Measurements from ENCODE around the gene SUPT3H.

The SUPT3H gene

GRCh38 chr6:45255434-45255833 is 122.3 kb downstream of the SUPT3H start:
- H3K79me2 ChIP-seq (ENCODE audit: control insufficient read depth, insufficient read depth, low read length): no peaks in the 10 kb centered on the region
- H3K9ac ChIP-seq (ENCODE audit: low read length): no peak overlapping the region
- H3K36me3 ChIP-seq (ENCODE audit: control insufficient read depth, insufficient read depth, low read length): no peaks in the 10 kb centered on the region
- no peak overlapping the region for H3K18ac ChIP-seq (ENCODE audit: low read length)
- H3K4ac ChIP-seq (ENCODE audit: low read depth, low read length): no peak overlapping the region
- no peak overlapping the region for H3K23ac ChIP-seq (ENCODE audit: low read length)
- no peak overlapping the region for H2BK120ac ChIP-seq (ENCODE audit: low read depth, low read length)
- no peak overlapping the region for H4K8ac ChIP-seq (ENCODE audit: low read depth, low read length)
- H4K5ac ChIP-seq (ENCODE audit: low read length): no peak overlapping the region
- no peaks in the 10 kb centered on the region for H3K27me3 ChIP-seq (ENCODE audit: insufficient read depth, low read length, poor library complexity)
- no peak overlapping the region for H2AK5ac ChIP-seq (ENCODE audit: low read length)
- no peak for DNase-seq
- H2BK15ac ChIP-seq (replicated peaks; ENCODE audit: low read depth): no peak overlapping the region
- H3K56ac ChIP-seq (ENCODE audit: low read length): no peak overlapping the region
- H3K4me2 ChIP-seq (ENCODE audit: low read length): no peak overlapping the region
- no peaks in the 10 kb centered on the region for H3K79me1 ChIP-seq (ENCODE audit: low read length)
- no peak overlapping the region for H3K27ac ChIP-seq (ENCODE audit: low read depth, low read length)
- no peak overlapping the region for H3K4me3 ChIP-seq (ENCODE audit: low read length)
- no peaks in the 10 kb centered on the region for H3K4me1 ChIP-seq (ENCODE audit: control insufficient read depth, low read depth, low read length)
- no peak overlapping the region for H2BK5ac ChIP-seq (ENCODE audit: low read length)
- no CpG with 5 or more reads among the region's 4 CpGs for WGBS (ENCODE audit: extremely low coverage, insufficient coverage, low lambda C conversion rate)

GRCh38 chr6:45254253-45254652 is 123.5 kb downstream of the SUPT3H start:
- no peak overlapping the region for H3K27ac ChIP-seq (ENCODE audit: low read depth, low read length)
- H3K4me3 ChIP-seq (ENCODE audit: low read length): no peak overlapping the region
- no peak overlapping the region for H4K8ac ChIP-seq (ENCODE audit: low read depth, low read length)
- no peak overlapping the region for H3K56ac ChIP-seq (ENCODE audit: low read length)
- no peak overlapping the region for H3K4me2 ChIP-seq (ENCODE audit: low read length)
- no peak overlapping the region for H2BK120ac ChIP-seq (ENCODE audit: low read depth, low read length)
- no peak overlapping the region for H3K9ac ChIP-seq (ENCODE audit: low read length)
- H3K36me3 ChIP-seq (ENCODE audit: control insufficient read depth, insufficient read depth, low read length): no peaks in the 10 kb centered on the region
- H3K79me1 ChIP-seq (ENCODE audit: low read length): no peaks in the 10 kb centered on the region
- H3K4ac ChIP-seq (ENCODE audit: low read depth, low read length): no peak overlapping the region
- no peaks in the 10 kb centered on the region for H3K79me2 ChIP-seq (ENCODE audit: control insufficient read depth, insufficient read depth, low read length)
- H2BK15ac ChIP-seq (replicated peaks; ENCODE audit: low read depth): no peak overlapping the region
- no peak overlapping the region for H2BK5ac ChIP-seq (ENCODE audit: low read length)
- H4K5ac ChIP-seq (ENCODE audit: low read length): no peak overlapping the region
- no peak overlapping the region for H3K23ac ChIP-seq (ENCODE audit: low read length)
- H3K18ac ChIP-seq (ENCODE audit: low read length): no peak overlapping the region
- no CpG with 5 or more reads among the region's 1 CpG for WGBS (ENCODE audit: extremely low coverage, insufficient coverage, low lambda C conversion rate)
- H3K27me3 ChIP-seq (ENCODE audit: insufficient read depth, low read length, poor library complexity): no peaks in the 10 kb centered on the region
- no peak for DNase-seq
- H2AK5ac ChIP-seq (ENCODE audit: low read length): no peak overlapping the region
- no peaks in the 10 kb centered on the region for H3K4me1 ChIP-seq (ENCODE audit: control insufficient read depth, low read depth, low read length)

- Histone ChIP-seq H4K8ac (ENCODE audit: low read depth, low read length) (no peak overlapping the region), H2BK120ac (ENCODE audit: low read depth, low read length) (no peak overlapping the region), H3K79me1 (ENCODE audit: low read length) (no peaks in the 10 kb centered on the region), H3K18ac (ENCODE audit: low read length) (no peak overlapping the region), H3K4me2 (ENCODE audit: low read length) (no peak overlapping the region), H3K56ac (ENCODE audit: low read length) (no peak overlapping the region), H3K36me3 (ENCODE audit: control insufficient read depth, insufficient read depth, low read length) (no peaks in the 10 kb centered on the region), H2BK5ac (ENCODE audit: low read length) (no peak overlapping the region), H3K4me1 (ENCODE audit: control insufficient read depth, low read depth, low read length) (no peaks in the 10 kb centered on the region), H3K9ac (ENCODE audit: low read length) (no peak overlapping the region), H4K5ac (ENCODE audit: low read length) (no peak overlapping the region), H3K4me3 (ENCODE audit: low read length) (no peak overlapping the region), H3K4ac (ENCODE audit: low read depth, low read length) (no peak overlapping the region), H3K23ac (ENCODE audit: low read length) (no peak overlapping the region), H2BK15ac (replicated peaks; ENCODE audit: low read depth) (no peak overlapping the region), H2AK5ac (ENCODE audit: low read length) (no peak overlapping the region), H3K79me2 (ENCODE audit: control insufficient read depth, insufficient read depth, low read length) (no peaks in the 10 kb centered on the region), H3K27ac (ENCODE audit: low read depth, low read length) (no peak overlapping the region), H3K27me3 (ENCODE audit: insufficient read depth, low read length, poor library complexity) (no peaks in the 10 kb centered on the region)
- DNase-seq: no peak
- WGBS (ENCODE audit: extremely low coverage, insufficient coverage, low lambda C conversion rate): no CpG with 5 or more reads among the region's 6 CpGs
These were observed 124.3 kb downstream of the SUPT3H start for GRCh38 chr6:45253453-45253852.

GRCh38 chr6:45231660-45232059 is 146.1 kb downstream of the SUPT3H start:
- Histone ChIP-seq H3K79me1 (ENCODE audit: low read length) (no peaks in the 10 kb centered on the region), H3K4ac (ENCODE audit: low read depth, low read length) (no peak overlapping the region), H3K27ac (ENCODE audit: low read depth, low read length) (no peak overlapping the region), H3K4me2 (ENCODE audit: low read length) (no peak overlapping the region), H3K9ac (ENCODE audit: low read length) (no peak overlapping the region), H3K23ac (ENCODE audit: low read length) (no peak overlapping the region), H4K8ac (ENCODE audit: low read depth, low read length) (no peak overlapping the region), H2BK120ac (ENCODE audit: low read depth, low read length) (no peak overlapping the region), H4K5ac (ENCODE audit: low read length) (no peak overlapping the region), H3K56ac (ENCODE audit: low read length) (no peak overlapping the region), H2BK15ac (replicated peaks; ENCODE audit: low read depth) (no peak overlapping the region), H3K79me2 (ENCODE audit: control insufficient read depth, insufficient read depth, low read length) (no peaks in the 10 kb centered on the region), H2BK5ac (ENCODE audit: low read length) (no peak overlapping the region), H2AK5ac (ENCODE audit: low read length) (no peak overlapping the region), H3K36me3 (ENCODE audit: control insufficient read depth, insufficient read depth, low read length) (no peaks in the 10 kb centered on the region), H3K4me3 (ENCODE audit: low read length) (no peak overlapping the region), H3K4me1 (ENCODE audit: control insufficient read depth, low read depth, low read length) (no peaks in the 10 kb centered on the region), H3K27me3 (ENCODE audit: insufficient read depth, low read length, poor library complexity) (no peaks in the 10 kb centered on the region), H3K18ac (ENCODE audit: low read length) (no peak overlapping the region)
- no CpG with 5 or more reads among the region's 2 CpGs for WGBS (ENCODE audit: extremely low coverage, insufficient coverage, low lambda C conversion rate)
- no peak for DNase-seq

GRCh38 chr6:45229416-45229815 is 148.3 kb downstream of the SUPT3H start:
- Histone ChIP-seq H3K4ac (ENCODE audit: low read depth, low read length) (no peak overlapping the region), H3K23ac (ENCODE audit: low read length) (no peak overlapping the region), H3K4me2 (ENCODE audit: low read length) (no peak overlapping the region), H3K18ac (ENCODE audit: low read length) (no peak overlapping the region), H2BK120ac (ENCODE audit: low read depth, low read length) (no peak overlapping the region), H2BK15ac (replicated peaks; ENCODE audit: low read depth) (no peak overlapping the region), H3K79me2 (ENCODE audit: control insufficient read depth, insufficient read depth, low read length) (no peaks in the 10 kb centered on the region), H3K79me1 (ENCODE audit: low read length) (no peaks in the 10 kb centered on the region), H3K9ac (ENCODE audit: low read length) (no peak overlapping the region), H3K56ac (ENCODE audit: low read length) (no peak overlapping the region), H3K4me1 (ENCODE audit: control insufficient read depth, low read depth, low read length) (no peaks in the 10 kb centered on the region), H4K5ac (ENCODE audit: low read length) (no peak overlapping the region), H2AK5ac (ENCODE audit: low read length) (no peak overlapping the region), H3K36me3 (ENCODE audit: control insufficient read depth, insufficient read depth, low read length) (no peaks in the 10 kb centered on the region), H2BK5ac (ENCODE audit: low read length) (no peak overlapping the region), H3K27me3 (ENCODE audit: insufficient read depth, low read length, poor library complexity) (no peaks in the 10 kb centered on the region), H3K4me3 (ENCODE audit: low read length) (no peak overlapping the region), H3K27ac (ENCODE audit: low read depth, low read length) (no peak overlapping the region), H4K8ac (ENCODE audit: low read depth, low read length) (no peak overlapping the region)
- DNase-seq: no peak
- no CpG with 5 or more reads among the region's 1 CpG for WGBS (ENCODE audit: extremely low coverage, insufficient coverage, low lambda C conversion rate)

- DNase-seq: no peak
- Histone ChIP-seq H3K23ac (ENCODE audit: low read length) (no peak overlapping the region), H3K4me2 (ENCODE audit: low read length) (no peak overlapping the region), H3K56ac (ENCODE audit: low read length) (no peak overlapping the region), H3K79me2 (ENCODE audit: control insufficient read depth, insufficient read depth, low read length) (no peaks in the 10 kb centered on the region), H3K9ac (ENCODE audit: low read length) (no peak overlapping the region), H2BK120ac (ENCODE audit: low read depth, low read length) (no peak overlapping the region), H3K18ac (ENCODE audit: low read length) (no peak overlapping the region), H3K36me3 (ENCODE audit: control insufficient read depth, insufficient read depth, low read length) (no peaks in the 10 kb centered on the region), H3K27me3 (ENCODE audit: insufficient read depth, low read length, poor library complexity) (no peaks in the 10 kb centered on the region), H3K4ac (ENCODE audit: low read depth, low read length) (no peak overlapping the region), H4K5ac (ENCODE audit: low read length) (no peak overlapping the region), H3K4me3 (ENCODE audit: low read length) (no peak overlapping the region), H2BK15ac (replicated peaks; ENCODE audit: low read depth) (no peak overlapping the region), H2AK5ac (ENCODE audit: low read length) (no peak overlapping the region), H3K4me1 (ENCODE audit: control insufficient read depth, low read depth, low read length) (no peaks in the 10 kb centered on the region), H2BK5ac (ENCODE audit: low read length) (no peak overlapping the region), H4K8ac (ENCODE audit: low read depth, low read length) (no peak overlapping the region), H3K79me1 (ENCODE audit: low read length) (no peaks in the 10 kb centered on the region), H3K27ac (ENCODE audit: low read depth, low read length) (no peak overlapping the region)
- WGBS (ENCODE audit: extremely low coverage, insufficient coverage, low lambda C conversion rate): no CpG with 5 or more reads among the region's 2 CpGs
These were observed 151.7 kb downstream of the SUPT3H start for GRCh38 chr6:45226081-45226480.
